ELF-1 (cell line): ENCODE data around the gene SPAG4.

ENCODE experiments used
- DNase-seq: peaks from one replicate; pipeline ENCODE4 v3.0.0-alpha.2; 2016; ENCODE audit warnings: low read depth, low spot score

The SPAG4 gene

GRCh38 chr20:35615667-35616464 lies at the start of gene SPAG4:
SPAG4 (plus strand) TSS chr20:35615829; CDS start chr20:35616004, 175 bp downstream.
- DNase-seq, result no peak

DNA sequence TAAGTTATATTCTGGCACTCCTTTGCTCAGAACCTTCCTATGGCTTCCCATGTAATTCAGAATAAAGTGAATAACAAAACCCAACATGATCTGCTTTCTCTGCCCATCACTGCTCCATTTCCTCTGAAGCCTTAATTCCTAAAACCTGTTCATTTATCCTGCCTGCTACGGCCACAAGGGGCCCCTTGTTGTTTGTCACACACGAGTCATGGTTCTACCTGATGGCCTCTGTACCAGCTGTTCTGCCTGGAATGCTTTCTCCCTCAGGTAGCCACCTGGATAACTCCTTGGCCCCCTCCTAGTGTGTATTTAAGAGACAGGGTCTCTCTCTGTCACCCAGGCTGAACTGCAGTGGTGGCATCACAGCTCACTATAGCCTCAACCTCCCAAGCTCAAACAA lies 47.0 kb upstream of the SPAG4 start:
- peak; percentile 39 for DNase-seq

DNA sequence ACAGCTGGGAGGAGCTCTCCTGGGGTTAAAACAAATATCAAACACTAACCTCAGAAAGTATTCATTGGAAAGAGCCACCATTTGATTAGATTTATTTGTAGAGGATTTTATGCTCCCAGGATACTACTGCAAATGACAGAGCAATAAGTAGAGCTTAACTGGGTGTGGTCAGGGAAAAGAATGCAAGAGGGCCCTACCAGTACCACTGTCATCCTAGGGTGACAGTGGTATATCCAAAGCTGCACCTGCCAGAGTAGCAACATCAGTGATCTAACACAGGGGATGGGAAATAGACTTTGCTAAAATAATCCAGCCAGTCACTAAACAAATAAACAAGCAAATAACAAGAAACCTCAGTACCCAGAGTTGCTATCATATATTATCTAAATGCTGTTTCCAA lies 44.1 kb upstream of the SPAG4 start:
- no peak for DNase-seq

DNA sequence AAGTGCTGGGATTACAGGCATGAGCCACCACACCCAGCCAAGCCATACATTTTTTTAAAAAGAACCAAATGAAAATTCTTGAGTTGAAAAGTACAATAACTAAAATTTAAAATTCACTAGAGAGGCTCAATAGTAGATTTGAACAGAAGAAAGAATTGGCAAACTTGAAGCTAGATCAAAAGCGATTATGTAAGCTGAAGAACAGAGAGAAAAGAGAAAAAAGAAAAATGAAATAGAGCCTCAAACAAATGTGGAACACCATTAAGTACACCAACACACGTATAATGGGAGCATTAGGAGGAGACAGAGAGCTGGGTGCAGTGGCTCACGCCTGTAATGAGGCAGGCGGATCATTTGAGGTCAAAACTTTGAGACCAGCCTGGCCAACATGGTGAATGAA lies 42.8 kb upstream of the SPAG4 start:
- no peak for DNase-seq

- no peak for DNase-seq
These were observed 39.7 kb upstream of the SPAG4 start for GRCh38 chr20:35575958-35576357.

DNA sequence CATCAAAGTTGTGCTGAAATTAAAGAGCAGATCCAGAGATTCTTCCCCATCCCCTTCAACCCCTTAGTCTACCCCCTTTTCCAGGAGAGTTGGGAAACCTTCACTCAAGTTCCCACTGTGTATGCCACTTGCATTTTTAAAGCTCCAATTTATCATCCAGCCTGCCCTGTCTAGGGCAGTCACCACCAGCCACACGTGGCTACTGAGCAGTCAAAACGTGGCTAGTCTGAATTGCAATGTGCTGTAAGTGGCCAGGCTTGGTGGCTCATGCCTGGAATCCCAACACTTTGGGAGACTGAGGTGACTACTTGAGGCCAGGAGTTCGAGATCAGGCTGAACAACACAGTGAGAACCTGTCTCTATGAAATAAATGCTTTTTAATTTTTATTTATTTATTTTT lies 38.8 kb upstream of the SPAG4 start:
- no peak for DNase-seq

GRCh38 chr20:35578469-35578868 lies 37.2 kb upstream of the SPAG4 start:
- no peak for DNase-seq

DNA sequence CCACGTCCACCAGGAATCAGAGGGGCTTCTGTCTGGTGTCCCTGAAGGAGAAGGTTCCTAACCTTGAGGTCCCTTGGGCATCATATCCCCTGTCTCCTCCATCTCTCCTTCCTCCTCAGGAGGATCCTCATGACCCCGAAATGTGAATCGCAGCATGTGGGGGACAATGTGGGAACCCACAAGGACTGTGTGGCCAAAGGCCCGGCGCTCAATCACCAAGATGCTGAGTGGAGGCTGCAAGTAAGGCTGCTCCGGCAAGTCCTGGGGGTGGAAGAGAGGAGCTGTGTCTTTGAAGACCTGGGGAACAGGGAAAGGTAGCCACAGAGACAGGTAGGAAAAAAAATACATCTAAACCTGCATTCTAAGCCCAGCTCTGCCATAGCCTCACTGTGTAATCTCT lies 36.4 kb upstream of the SPAG4 start:
- no peak for DNase-seq

- no peak for DNase-seq
These were observed 33.5 kb upstream of the SPAG4 start for GRCh38 chr20:35582131-35582530.

- DNase-seq, result no peak
These were observed 32.8 kb upstream of the SPAG4 start for GRCh38 chr20:35582741-35583404.

GRCh38 chr20:35583636-35584560 lies 31.7 kb upstream of the SPAG4 start:
- DNase-seq, result no peak

- DNase-seq, result no peak
These were observed 28.7 kb upstream of the SPAG4 start for GRCh38 chr20:35586751-35587425.

DNA sequence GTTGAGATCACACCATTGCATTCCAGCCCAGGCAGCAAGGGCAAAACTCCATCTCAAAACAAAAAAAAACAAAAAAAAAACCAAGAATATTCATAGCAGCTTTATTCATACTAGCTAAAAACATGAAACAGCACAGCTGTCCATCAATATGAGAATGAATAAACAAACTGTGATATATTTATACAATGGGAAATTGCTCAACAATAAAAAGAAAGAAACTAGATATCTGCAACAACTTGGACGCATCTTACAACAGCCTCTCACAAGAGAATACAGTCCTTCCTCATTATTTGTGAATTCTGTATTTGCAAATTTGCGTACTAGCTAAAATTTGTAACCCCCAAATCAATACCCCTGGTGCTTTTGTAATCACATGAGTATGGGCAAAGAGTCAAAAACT lies 28.2 kb upstream of the SPAG4 start:
- DNase-seq, result no peak

- no peak for DNase-seq
These were observed 27.2 kb upstream of the SPAG4 start for GRCh38 chr20:35588397-35588796.

DNA sequence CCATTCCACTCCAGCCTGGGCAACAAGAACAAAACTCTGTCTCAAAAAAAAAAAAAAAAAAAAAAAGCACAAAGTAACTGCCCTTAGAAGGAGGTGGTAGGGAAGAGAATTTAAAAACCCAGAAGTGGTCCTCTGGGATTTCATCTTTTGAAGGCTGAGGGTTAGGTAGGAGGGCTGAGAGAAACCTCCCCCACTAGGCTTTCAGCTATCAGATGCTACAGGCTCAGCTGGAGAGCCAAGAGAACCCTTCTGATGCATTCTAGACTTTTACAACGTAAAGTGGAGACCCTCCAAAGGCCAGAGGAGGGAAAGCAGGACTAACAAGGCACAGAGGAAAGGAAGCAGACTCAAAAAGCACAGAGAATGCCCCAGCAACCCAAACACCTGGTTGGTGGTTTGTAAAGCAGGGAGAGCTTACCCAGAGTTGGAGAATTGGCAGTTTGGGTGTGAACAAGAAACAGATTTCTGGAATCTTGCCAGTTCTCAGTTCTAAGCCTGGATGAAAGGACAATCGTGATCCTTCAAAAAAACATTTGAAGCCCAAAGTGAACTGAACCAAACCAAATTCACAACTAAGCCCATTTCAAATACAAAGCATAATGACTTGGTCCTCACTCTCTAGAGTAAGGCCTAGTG lies 23.2 kb upstream of the SPAG4 start:
- DNase-seq, result no peak

DNA sequence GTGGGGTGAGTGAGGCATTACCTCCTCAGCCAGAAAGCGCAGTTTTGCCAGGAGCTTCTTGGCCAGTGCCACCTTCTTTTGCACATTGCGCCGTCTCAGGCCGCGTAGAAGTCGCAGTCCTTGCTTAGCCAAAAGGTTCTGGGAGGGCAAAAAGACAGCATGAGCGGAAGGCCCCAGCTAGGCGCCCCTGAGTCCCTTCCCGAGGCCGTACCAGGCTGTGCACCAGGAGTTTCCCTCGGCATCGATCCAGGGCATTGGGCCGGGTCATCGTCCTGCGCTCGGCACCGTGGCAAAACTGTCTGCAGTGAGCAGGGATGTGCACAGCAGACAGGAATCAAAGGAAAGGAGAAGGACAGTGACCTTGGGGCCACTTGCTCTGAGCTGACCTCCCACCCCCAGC lies 20.2 kb upstream of the SPAG4 start:
- no peak for DNase-seq

GRCh38 chr20:35595901-35596300 lies 19.7 kb upstream of the SPAG4 start:
- DNase-seq, result no peak

- DNase-seq, result no peak
These were observed 18.4 kb upstream of the SPAG4 start for GRCh38 chr20:35597186-35597585.

DNA sequence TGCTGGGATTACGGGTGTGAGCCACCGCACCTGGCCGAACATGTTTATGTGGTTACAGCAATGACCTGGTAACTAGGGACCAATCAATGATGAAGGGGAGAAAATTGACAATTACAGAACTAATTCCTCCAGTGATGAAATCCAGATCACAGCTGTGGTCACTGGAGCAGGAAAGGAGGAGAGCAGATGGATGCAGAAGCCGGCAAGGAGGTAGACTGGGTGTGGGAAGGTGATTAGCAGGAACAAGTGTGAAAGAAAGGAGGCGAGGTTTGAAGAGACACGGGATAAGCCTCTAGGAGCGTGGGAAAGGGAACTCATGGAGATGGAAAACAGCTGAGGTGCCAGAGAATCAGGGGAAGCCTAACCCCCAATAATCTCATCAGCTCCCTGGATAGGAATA lies 17.2 kb upstream of the SPAG4 start:
- DNase-seq, result no peak

DNA sequence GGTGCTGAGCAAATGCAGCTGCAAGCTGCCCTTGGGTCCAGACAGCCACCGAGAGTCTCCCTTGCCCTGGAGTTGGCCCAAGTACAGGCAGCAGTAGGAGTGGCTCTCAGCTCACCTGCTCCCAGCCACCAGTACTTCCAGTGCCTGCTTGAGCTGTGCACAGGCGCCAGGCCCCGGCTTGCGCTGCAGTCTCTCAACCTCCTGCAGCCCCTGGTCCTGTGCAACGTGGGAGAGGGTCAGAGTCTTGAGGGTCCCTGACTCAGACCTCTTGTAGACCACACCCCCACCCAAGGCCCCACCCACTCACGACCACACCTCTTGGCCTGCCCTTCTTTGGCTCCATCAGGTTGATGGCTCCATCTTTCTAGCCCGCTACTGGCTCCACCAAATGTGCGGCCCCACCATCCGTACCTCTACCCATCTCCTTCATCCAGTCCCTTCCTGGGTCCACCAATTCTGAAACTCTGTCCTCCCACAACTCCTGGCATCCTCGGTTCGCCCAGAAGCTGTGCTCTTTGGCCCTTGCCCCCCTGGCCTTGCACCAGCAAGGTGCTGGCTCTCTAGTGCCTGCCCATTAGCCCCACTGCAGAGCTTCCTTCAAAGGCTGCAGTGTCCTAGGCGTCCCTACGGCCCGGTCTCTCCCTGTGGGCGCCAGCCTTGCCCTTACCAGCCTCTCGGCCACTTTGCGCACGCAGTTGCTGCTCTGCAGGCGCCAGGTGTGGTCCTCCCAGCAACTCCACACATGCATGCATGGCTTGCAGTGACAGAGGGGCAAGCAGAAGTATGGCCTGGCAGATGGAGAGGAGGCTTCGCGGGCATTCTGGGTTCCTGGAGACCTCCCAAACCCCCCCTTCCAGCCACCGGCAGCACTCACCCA lies 16.5 kb upstream of the SPAG4 start:
- DNase-seq, result no peak
